Kidney (tissue), 14 donors: ENCODE data around the gene ISM2. TPM values are rescaled to one million over a fixed set of nuclear protein-coding genes. Genes with fewer than 3 reads are reported as not detected.

Source experiments
- DNase-seq, 5 donors: peaks; one replicate each; pipeline ENCODE4 v3.0.0-alpha.2; 2013 to 2020
- FAIRE-seq: peaks from 2 replicates; lab custom pipeline; 2012; peaks lifted over from hg19 to GRCh38; lab: Jason Lieb, UNC
- H3K27ac ChIP-seq, 2 donors: one replicate each; pipeline ENCODE4 v1.7.0; 2013; ENCODE audit warnings: low read depth in 2 of 2, low read length in 2 of 2, inconsistent platforms in 1 of 2
- H3K27me3 ChIP-seq: one replicate; pipeline ENCODE4 v1.7.1; 2013; ENCODE audit warnings: low read length, inconsistent platforms; ENCODE audit not compliant: control insufficient read depth, insufficient read depth
- H3K36me3 ChIP-seq, 3 donors: one replicate each; pipeline versions ENCODE4 v1.7.0 to v1.7.1; 2013; ENCODE audit warnings: low read length in 3 of 3, control low read depth in 1 of 3, inconsistent platforms in 1 of 3; ENCODE audit not compliant: insufficient read depth in 3 of 3, control insufficient read depth in 2 of 3
- H3K4me1 ChIP-seq, 3 donors: one replicate each; pipeline versions ENCODE4 v1.7.0 to v1.7.1; 2013; ENCODE audit warnings: low read length in 3 of 3, inconsistent platforms in 1 of 3, low read depth in 1 of 3; ENCODE audit not compliant: control insufficient read depth in 2 of 3, insufficient read depth in 2 of 3
- H3K4me3 ChIP-seq, 3 donors: one replicate each; pipeline versions ENCODE4 v1.7.0 to v1.8.1; 2013; ENCODE audit warnings: low read length in 3 of 3, control low read depth in 1 of 3, inconsistent platforms in 1 of 3
- H3K9ac ChIP-seq, 3 donors: one replicate each; pipeline versions ENCODE4 v1.7.0 to v1.7.1; 2013; ENCODE audit warnings: low read length in 3 of 3, control low read depth in 1 of 3, inconsistent platforms in 1 of 3
- H3K9me3 ChIP-seq, 3 donors: one replicate each; pipeline versions ENCODE4 v1.7.0 to v1.7.1; 2013; ENCODE audit warnings: low read length in 3 of 3, control low read depth in 1 of 3, inconsistent platforms in 1 of 3; ENCODE audit not compliant: control insufficient read depth in 2 of 3, insufficient read depth in 1 of 3
- intact Hi-C: fragments of 100-400 bp; cut with DNase I; formaldehyde crosslinking; loops from one replicate; pipeline ENCODE4 v1.11.1; 2022
- polyA plus RNA-seq: library from polyadenylated mRNA; stranded (reverse); fragments of 350-450 nt; fragmentation: Illumina TruSeq; extraction: RNeasy Lipid Tissue Mini Kit (QIAGEN cat#74804); gene quantifications from one replicate; pipeline ENCODE4 v1.2.3, GENCODE V29; 2014; ENCODE audit warnings: low read depth, low replicate concordance; ENCODE audit not compliant: insufficient read depth
- total RNA-seq: library from RNA; stranded (reverse); fragmentation: NEBNext Ultra II Directional; extraction: Animal tissue kit (Norgen Biotek cat#: 25700); gene quantifications from one replicate; pipeline ENCODE4 v1.2.1, GENCODE V29; 2021
- TF ChIP-seq, protein P1 (sequence below): IDR thresholded peaks from 3 replicates; pipeline ENCODE4 v1.5.1; 2012; ENCODE audit warnings: mild to moderate bottlenecking, moderate library complexity, borderline replicate concordance; ENCODE audit not compliant: insufficient read depth; ENCODE audit errors: extremely low read depth
- donor health status: control.
- donor health status: control.
- donor health status: control.
- donor health status: control.
- donor health status: control.
- donor health status: DM: yes; HTN: yes; CAD: no.
- donor health status: Normal renal cell carcinoma (clear cell type).

The ISM2 gene
- total and polyA plus RNA-seq, 2 donors from 2014 or later: 0.57 to 0.80 TPM

- no peak overlapping the region for H3K9ac ChIP-seq
- DNase-seq (no peak), FAIRE-seq (no peak)
- H3K27me3 ChIP-seq: no peaks in the 10 kb centered on the region
- H3K4me3 ChIP-seq: no peak overlapping the region
- peaks cover 4 to 13% (median 10%) of the 10 kb centered on the region in 3 donors for H3K36me3 ChIP-seq
- no peak overlapping the region for H3K27ac ChIP-seq
- intact Hi-C loops: no loop called here
- TF ChIP-seq, protein P1, sequence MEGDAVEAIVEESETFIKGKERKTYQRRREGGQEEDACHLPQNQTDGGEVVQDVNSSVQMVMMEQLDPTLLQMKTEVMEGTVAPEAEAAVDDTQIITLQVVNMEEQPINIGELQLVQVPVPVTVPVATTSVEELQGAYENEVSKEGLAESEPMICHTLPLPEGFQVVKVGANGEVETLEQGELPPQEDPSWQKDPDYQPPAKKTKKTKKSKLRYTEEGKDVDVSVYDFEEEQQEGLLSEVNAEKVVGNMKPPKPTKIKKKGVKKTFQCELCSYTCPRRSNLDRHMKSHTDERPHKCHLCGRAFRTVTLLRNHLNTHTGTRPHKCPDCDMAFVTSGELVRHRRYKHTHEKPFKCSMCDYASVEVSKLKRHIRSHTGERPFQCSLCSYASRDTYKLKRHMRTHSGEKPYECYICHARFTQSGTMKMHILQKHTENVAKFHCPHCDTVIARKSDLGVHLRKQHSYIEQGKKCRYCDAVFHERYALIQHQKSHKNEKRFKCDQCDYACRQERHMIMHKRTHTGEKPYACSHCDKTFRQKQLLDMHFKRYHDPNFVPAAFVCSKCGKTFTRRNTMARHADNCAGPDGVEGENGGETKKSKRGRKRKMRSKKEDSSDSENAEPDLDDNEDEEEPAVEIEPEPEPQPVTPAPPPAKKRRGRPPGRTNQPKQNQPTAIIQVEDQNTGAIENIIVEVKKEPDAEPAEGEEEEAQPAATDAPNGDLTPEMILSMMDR: no peak
- H3K4me1 ChIP-seq: peaks cover 0 to 4% (median 0%) of the 10 kb centered on the region in 3 donors
- H3K9me3 ChIP-seq: no peaks in the 10 kb centered on the region
Measured at GRCh38 chr14:77544571-77544970, 46.0 kb upstream of the ISM2 start.

DNA sequence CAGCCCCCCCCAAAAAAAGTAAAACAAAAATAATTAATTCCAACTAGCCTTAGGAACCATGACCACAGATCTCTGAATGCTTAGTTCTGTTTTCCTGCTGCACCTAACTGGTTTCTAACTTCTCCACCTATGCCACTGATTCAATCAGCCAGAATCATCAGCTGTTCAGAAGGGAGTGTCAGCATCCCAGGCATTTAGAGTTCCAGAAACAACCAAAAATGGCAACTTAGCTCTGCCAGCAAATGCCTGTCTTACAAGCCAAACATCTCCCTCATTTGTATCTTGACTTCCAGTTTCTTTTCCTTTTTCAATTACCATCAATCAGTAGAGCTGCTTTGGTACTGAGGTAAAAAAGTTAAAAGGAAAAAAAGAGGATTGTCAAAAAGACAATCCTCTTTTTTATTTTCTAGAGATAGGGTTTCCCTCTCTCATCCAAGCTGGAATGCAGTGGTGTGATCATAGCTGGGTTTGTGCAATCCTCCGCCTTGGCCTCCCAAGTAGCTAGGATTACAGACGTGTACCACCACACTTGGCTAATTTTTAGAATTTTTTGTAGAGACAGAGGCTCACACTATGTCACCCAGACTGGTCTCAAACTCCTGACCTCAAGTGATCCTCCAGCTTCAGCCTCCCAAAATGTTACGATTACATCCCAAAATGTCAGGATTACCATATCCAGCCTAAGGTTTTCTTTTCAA lies 45.2 kb upstream of the ISM2 start:
- H3K4me3 ChIP-seq: no peak overlapping the region
- no peak for FAIRE-seq
- H3K27ac ChIP-seq: no peak overlapping the region
- H3K9ac ChIP-seq: no peak overlapping the region
- intact Hi-C loops: no loop called here
- no peaks in the 10 kb centered on the region for H3K27me3 ChIP-seq
- peaks cover 0 to 4% (median 0%) of the 10 kb centered on the region in 3 donors for H3K4me1 ChIP-seq
- H3K36me3 ChIP-seq: peaks cover 3 to 9% (median 7%) of the 10 kb centered on the region in 3 donors
- no peaks in the 10 kb centered on the region for H3K9me3 ChIP-seq
- TF ChIP-seq, protein P1: no peak
- DNase-seq: no peak

- Histone ChIP-seq H3K9me3 (no peaks in the 10 kb centered on the region), H3K4me3 (no peak overlapping the region), H3K27ac (no peak overlapping the region), H3K27me3 (no peaks in the 10 kb centered on the region), H3K36me3 (peaks cover 0 to 3% (median 2%) of the 10 kb centered on the region in 3 donors), H3K9ac (no peak overlapping the region), H3K4me1 (peaks cover 0 to 4% (median 0%) of the 10 kb centered on the region in 3 donors)
- FAIRE-seq (no peak), DNase-seq (no peak)
- TF ChIP-seq, protein P1: no peak
- intact Hi-C loops: no loop called here
Measured at GRCh38 chr14:77543240-77543551, 44.6 kb upstream of the ISM2 start.
